Upper lobe of left lung (tissue), 6 donors: ENCODE measurements around the gene MARCHF4. TPM values are rescaled to one million over a fixed set of nuclear protein-coding genes. Genes with fewer than 3 reads are reported as not detected.
A peak's percentile ranks its signal among the peaks of the same experiment; 100 is the strongest.

ENCODE experiments used
- ATAC-seq, 2 donors: fragments of 200-7000 bp; cut with Tn5 transposase; one replicate each; pipeline ENCODE4 v1.9.1; 2022; ENCODE audit warnings: mild to moderate bottlenecking in 2 of 2, moderate library complexity in 2 of 2; ENCODE audit not compliant: low FRiP score in 2 of 2
- DNase-seq, 2 donors: peaks; one replicate each; pipeline ENCODE4 v3.0.0-alpha.2; 2019 to 2020
- H3K27ac ChIP-seq, 4 donors: fragments of 200-600 bp; sonication (generic); one replicate each; pipeline ENCODE4 v1.5.1; 2016 to 2019
- H3K27me3 ChIP-seq, 4 donors: fragments of 200-600 bp; sonication (generic); one replicate each; pipeline ENCODE4 v1.5.1; 2017 to 2019
- H3K36me3 ChIP-seq, 4 donors: fragments of 200-600 bp; sonication (generic); one replicate each; pipeline ENCODE4 v1.5.1; 2016 to 2019
- H3K4me1 ChIP-seq, 4 donors: fragments of 200-600 bp; sonication (generic); one replicate each; pipeline ENCODE4 v1.5.1; 2018 to 2019
- H3K4me3 ChIP-seq, 4 donors: fragments of 200-600 bp; sonication (generic); one replicate each; pipeline ENCODE4 v1.5.1; 2017 to 2019; ENCODE audit warnings: mild to moderate bottlenecking in 2 of 4, moderate library complexity in 1 of 4
- H3K9me3 ChIP-seq, 4 donors: fragments of 200-600 bp; sonication (generic); one replicate each; pipeline ENCODE4 v1.5.1; 2018 to 2019
- EP300 ChIP-seq, 4 donors: sonication (generic); formaldehyde crosslinking; IDR thresholded peaks; one replicate each; pipeline ENCODE4 v1.5.1; 2017; ENCODE audit warnings: antibody characterized with exemption in 4 of 4, control low read depth in 2 of 4
- POLR2A ChIP-seq, 4 donors: fragments of 450-650 bp; IDR thresholded peaks; one replicate each; pipeline ENCODE4 v1.5.1; 2016 to 2017; ENCODE audit warnings: antibody characterized with exemption in 4 of 4, mild to moderate bottlenecking in 2 of 4
- POLR2AphosphoS5 ChIP-seq, 2 donors: sonication (generic); formaldehyde crosslinking; IDR thresholded peaks; one replicate each; pipeline ENCODE4 v1.5.1; 2017; ENCODE audit warnings: antibody characterized with exemption in 2 of 2
- WGBS, 2 donors: methylation state at CpG; one replicate each; pipeline ENCODE4 v1.1.5; 2017 to 2018; 5-methylcytosine and 5-hydroxymethylcytosine counted together
- total RNA-seq, 6 donors: library from RNA; depleted of rRNA in 4 of 6; stranded (reverse); fragments of >200 nt in 4 of 6; gene quantifications; one replicate each; pipeline versions ENCODE4 v1.1.0 to v1.2.1, GENCODE V29; 2016 to 2021
- TF ChIP-seq, protein P1 (sequence below), 6 experiments: fragments of 450-650 bp in 4 of 6; fragments of 200-600 bp in 2 of 6; sonication (generic) in 2 of 6; IDR thresholded peaks; one replicate each; pipeline ENCODE4 v1.5.1; 2016 to 2019; ENCODE audit warnings: antibody characterized with exemption in 6 of 6
- donor health status: DM: no; HTN: no; CAD: no; lungs with moderate emphysema.
- donor health status: DM: no; HTN: yes; CAD: no; lungs with severe emphysema.

The MARCHF4 gene
- total RNA-seq, 6 donors from 2014 or later: 0.06 to 0.10 TPM; not detected in 4

DNA sequence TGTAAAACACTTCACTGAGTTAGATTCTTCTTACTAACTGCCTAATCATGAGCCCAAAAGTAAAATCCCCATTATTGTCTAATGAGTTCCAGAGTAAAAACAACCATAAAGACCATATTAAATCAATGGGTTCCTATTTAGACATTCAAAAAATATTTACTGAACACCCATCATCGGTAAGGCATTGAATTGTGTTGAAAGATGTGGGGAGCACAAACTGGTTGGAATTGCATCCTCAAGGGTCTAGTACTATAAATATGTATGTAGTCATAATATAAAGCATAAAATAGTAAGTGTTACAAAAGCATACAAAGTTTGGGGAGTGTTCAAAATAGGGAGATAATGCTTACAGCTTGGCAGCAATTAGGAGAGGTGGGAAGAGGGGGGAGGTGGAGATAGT, 3.0 kb upstream of the MARCHF4 start:
- no peak overlapping the region for H3K4me3 ChIP-seq
- ATAC-seq (no peak), DNase-seq (no peak)
- 67 to 78% methylated on average over 1 of the region's 1 CpG for WGBS, 2 donors
- H3K27me3 ChIP-seq: peaks cover 0 to 22% (median 17%) of the 10 kb centered on the region in 4 donors
- no peak overlapping the region for H3K27ac ChIP-seq
- no peaks in the 10 kb centered on the region for H3K9me3 ChIP-seq
- peaks cover 14 to 20% (median 16%) of the 10 kb centered on the region in 4 donors for H3K4me1 ChIP-seq
- no peaks in the 10 kb centered on the region for H3K36me3 ChIP-seq
- TF ChIP-seq, protein P1, sequence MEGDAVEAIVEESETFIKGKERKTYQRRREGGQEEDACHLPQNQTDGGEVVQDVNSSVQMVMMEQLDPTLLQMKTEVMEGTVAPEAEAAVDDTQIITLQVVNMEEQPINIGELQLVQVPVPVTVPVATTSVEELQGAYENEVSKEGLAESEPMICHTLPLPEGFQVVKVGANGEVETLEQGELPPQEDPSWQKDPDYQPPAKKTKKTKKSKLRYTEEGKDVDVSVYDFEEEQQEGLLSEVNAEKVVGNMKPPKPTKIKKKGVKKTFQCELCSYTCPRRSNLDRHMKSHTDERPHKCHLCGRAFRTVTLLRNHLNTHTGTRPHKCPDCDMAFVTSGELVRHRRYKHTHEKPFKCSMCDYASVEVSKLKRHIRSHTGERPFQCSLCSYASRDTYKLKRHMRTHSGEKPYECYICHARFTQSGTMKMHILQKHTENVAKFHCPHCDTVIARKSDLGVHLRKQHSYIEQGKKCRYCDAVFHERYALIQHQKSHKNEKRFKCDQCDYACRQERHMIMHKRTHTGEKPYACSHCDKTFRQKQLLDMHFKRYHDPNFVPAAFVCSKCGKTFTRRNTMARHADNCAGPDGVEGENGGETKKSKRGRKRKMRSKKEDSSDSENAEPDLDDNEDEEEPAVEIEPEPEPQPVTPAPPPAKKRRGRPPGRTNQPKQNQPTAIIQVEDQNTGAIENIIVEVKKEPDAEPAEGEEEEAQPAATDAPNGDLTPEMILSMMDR (IDR thresholded peaks at IDR 0.05): no peak
- TF ChIP-seq POLR2AphosphoS5 (IDR thresholded peaks at IDR 0.05): no peak
- TF ChIP-seq POLR2A (IDR thresholded peaks at IDR 0.05): no peak
- TF ChIP-seq EP300 (IDR thresholded peaks at IDR 0.05): no peak

DNA sequence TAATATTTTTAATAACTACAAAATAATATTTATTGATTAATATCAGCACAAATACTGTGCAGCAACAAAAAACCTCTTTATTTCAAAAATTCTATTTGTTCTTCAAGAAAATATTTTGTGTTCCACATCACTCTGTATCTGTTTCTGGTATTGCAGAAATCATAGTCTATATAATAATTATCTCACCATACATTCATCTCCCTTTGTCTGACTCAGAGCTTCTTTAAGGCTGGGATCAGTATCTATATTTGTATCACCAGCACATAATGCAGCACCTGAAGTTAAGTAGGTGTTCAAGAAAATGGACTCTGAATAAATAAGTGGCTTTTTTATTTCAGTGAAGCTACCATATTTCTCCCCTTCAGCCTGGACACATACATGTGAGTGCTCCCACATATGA, 1.6 kb upstream of the MARCHF4 start:
- H3K4me1 ChIP-seq: peaks cover 14 to 20% (median 16%) of the 10 kb centered on the region in 4 donors
- H3K4me3 ChIP-seq: no peak overlapping the region
- H3K27ac ChIP-seq: no peak overlapping the region
- no peaks in the 10 kb centered on the region for H3K9me3 ChIP-seq
- DNase-seq (no peak), ATAC-seq (no peak)
- H3K36me3 ChIP-seq: no peaks in the 10 kb centered on the region
- TF ChIP-seq EP300 (IDR thresholded peaks at IDR 0.05): no peak
- TF ChIP-seq, protein P1 (IDR thresholded peaks at IDR 0.05): no peak
- TF ChIP-seq POLR2A (IDR thresholded peaks at IDR 0.05): no peak
- TF ChIP-seq POLR2AphosphoS5 (IDR thresholded peaks at IDR 0.05): no peak
- peaks cover 0 to 26% (median 19%) of the 10 kb centered on the region in 4 donors for H3K27me3 ChIP-seq

DNA sequence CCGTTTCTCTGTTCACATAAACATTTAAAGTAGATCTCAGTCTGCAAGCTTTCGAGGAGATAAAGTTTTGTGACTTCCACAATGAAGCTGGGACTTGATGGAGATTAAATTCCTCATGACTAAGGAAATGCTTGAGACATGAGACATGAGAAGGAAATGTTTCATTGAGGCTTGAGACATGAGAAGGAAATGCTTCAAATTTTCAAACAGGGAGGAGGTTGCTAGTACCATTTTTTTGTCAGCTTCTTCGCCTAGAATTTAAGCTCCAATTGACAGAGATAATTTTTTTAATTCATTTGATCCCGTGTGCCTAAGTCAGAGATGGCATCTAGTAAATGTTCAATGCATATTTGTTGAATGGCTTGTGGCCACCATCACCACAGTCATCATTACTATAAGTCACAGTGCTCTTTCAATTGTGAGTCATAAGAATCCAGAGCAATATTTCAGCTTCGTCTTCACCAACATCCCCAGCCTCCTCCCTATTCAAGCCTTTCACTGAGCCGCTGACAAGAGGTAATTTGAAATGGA, 543 bp upstream of the MARCHF4 start:
- Histone ChIP-seq H3K4me1 (peaks cover 14 to 20% (median 16%) of the 10 kb centered on the region in 4 donors), H3K9me3 (no peaks in the 10 kb centered on the region), H3K27me3 (peaks cover 0 to 26% (median 19%) of the 10 kb centered on the region in 4 donors), H3K36me3 (no peaks in the 10 kb centered on the region), H3K4me3 (no peak overlapping the region), H3K27ac (no peak overlapping the region)
- WGBS, 2 donors: 20 to 21% methylated on average over 6 of the region's 6 CpGs
- TF ChIP-seq POLR2A (IDR thresholded peaks at IDR 0.05) (no peak), EP300 (IDR thresholded peaks at IDR 0.05) (no peak), POLR2AphosphoS5 (IDR thresholded peaks at IDR 0.05) (no peak)
- TF ChIP-seq, protein P1 (IDR thresholded peaks at IDR 0.05): no peak
- ATAC-seq (no peak), DNase-seq (no peak)

DNA sequence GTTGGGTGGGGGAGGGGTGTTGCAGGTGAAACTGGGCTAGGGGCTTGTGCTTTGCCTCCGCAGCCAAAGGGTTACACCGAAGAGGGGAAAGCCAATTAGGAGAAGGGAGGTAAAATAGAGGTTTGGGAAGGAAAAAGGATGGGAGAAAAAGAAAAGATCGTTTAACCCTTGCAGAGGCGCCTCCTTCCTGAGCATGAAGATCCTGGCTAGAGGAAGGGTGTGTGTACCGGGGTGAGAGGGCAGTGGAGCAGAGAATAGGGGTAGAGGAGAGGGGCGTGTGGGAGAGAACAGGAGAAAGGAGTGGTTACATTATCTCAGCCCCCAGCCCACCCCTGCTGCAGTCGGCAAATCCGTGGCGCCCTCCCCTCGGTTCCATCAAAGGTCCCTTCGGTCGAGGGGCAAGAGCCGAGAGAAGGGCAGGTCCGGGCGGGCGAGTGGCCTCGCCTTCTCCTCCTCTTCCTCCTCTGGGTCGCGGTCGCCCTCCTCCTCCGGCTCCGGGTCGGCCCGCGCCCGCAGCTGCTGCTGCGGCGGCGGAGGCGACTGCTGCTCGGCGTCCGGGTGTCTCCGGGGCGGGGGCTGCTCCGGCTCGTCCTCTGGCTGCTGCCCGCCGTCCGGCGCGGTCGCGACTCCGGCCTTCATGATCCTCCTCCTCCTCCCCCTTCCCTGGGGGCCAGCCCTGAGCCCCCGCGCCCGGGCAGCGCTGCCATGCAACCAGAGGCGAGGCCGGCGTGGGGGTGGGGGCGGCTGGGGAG, 1.1 kb downstream of the MARCHF4 start:
- DNase-seq (peak in 1 of 2 donors; percentile 83), ATAC-seq (no peak)
- Histone ChIP-seq H3K27ac (no peak overlapping the region), H3K9me3 (no peaks in the 10 kb centered on the region), H3K4me1 (peaks cover 14 to 20% (median 16%) of the 10 kb centered on the region in 4 donors), H3K36me3 (no peaks in the 10 kb centered on the region), H3K4me3 (peak overlapping the region in 2 of 4 donors; percentile 6 to 31), H3K27me3 (peaks cover 0 to 26% (median 19%) of the 10 kb centered on the region in 4 donors)
- 1 to 6% methylated on average over 9 to 36 of the region's 53 CpGs for WGBS, 2 donors
- TF ChIP-seq, protein P1 (IDR thresholded peaks at IDR 0.05): no peak
- TF ChIP-seq POLR2AphosphoS5 (IDR thresholded peaks at IDR 0.05): no peak
- no peak for TF ChIP-seq EP300 (IDR thresholded peaks at IDR 0.05)
- TF ChIP-seq POLR2A (IDR thresholded peaks at IDR 0.05): no peak
